BLaER1 (cell line): ENCODE results near the gene MMD.
"Not testable (repeated sequence)": the region's sequence is repeated elsewhere in the genome, so short reads cannot be mapped to it uniquely, and the experiment has no call there.

Source experiments
- H3K27ac ChIP-seq: shearing (Covaris generic); formaldehyde crosslinking; 2 replicates; pipeline ENCODE4 v1.8.1; 2022
- H3K27me3 ChIP-seq: shearing (Covaris generic); formaldehyde crosslinking; 2 replicates; pipeline ENCODE4 v1.8.1; 2022
- H3K36me3 ChIP-seq: shearing (Covaris generic); formaldehyde crosslinking; 2 replicates; pipeline ENCODE4 v1.8.1; 2022
- H3K4me1 ChIP-seq: shearing (Covaris generic); formaldehyde crosslinking; 2 replicates; pipeline ENCODE4 v1.8.1; 2022
- H3K4me2 ChIP-seq: shearing (Covaris generic); formaldehyde crosslinking; 2 replicates; pipeline ENCODE4 v1.8.1; 2022
- H3K4me3 ChIP-seq: shearing (Covaris generic); formaldehyde crosslinking; 2 replicates; pipeline ENCODE4 v1.8.1; 2022
- H3K9ac ChIP-seq: shearing (Covaris generic); formaldehyde crosslinking; 2 replicates; pipeline ENCODE4 v1.8.1; 2022
- H3K9me3 ChIP-seq: shearing (Covaris generic); formaldehyde crosslinking; 2 replicates; pipeline ENCODE4 v1.8.1; 2022
- H4K20me1 ChIP-seq: shearing (Covaris generic); formaldehyde crosslinking; 2 replicates; pipeline ENCODE4 v1.8.1; 2022
- Cebpa-rat ChIP-seq: shearing (Covaris generic); IDR thresholded peaks from 2 replicates; pipeline ENCODE4 v1.8.1; 2022

Gene MMD

GRCh38 chr17:55423535-55423934 is 1.9 kb upstream of the MMD start:
- H3K36me3 ChIP-seq = peaks cover 8% of the 10 kb centered on the region
- no peak overlapping the region for H3K27ac ChIP-seq
- no peaks in the 10 kb centered on the region for H3K27me3 ChIP-seq
- no peaks in the 10 kb centered on the region; the same call in 1 of the 2 replicates for H3K9me3 ChIP-seq
- 0 out of 2 replicates have a peak, but pooled peaks cover 3% of the 10 kb centered on the region for H4K20me1 ChIP-seq
- peaks cover 27% of the 10 kb centered on the region for H3K4me1 ChIP-seq
- H3K9ac ChIP-seq = no peak overlapping the region
- TF ChIP-seq Cebpa-rat = no peak
- no peak overlapping the region for H3K4me3 ChIP-seq
- H3K4me2 ChIP-seq = no peak overlapping the region

DNA sequence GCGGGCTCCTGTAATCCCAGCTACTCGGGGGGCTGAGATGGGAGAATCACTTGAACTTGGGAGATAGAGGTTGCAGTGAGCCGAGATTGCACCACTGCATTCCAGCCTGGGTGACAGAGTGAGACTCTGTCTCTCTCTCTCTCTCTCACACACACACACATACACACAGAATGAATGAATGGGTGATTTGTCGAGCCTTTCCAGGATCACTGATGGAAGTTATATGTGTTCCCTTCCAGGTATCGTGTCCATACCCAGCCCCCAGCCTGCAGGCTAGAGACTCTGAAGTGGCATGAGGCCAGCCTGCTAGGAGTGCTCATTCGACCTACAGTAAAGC is 1.2 kb upstream of the MMD start:
- not testable (repeated sequence) for H3K4me3 ChIP-seq, H3K9me3 ChIP-seq, H3K27me3 ChIP-seq, H3K4me2 ChIP-seq, H3K9ac ChIP-seq, H3K27ac ChIP-seq
- peaks cover 14% of the 10 kb centered on the region for H3K36me3 ChIP-seq
- peaks cover 32% of the 10 kb centered on the region for H3K4me1 ChIP-seq
- H4K20me1 ChIP-seq = 0 out of 2 replicates have a peak, but pooled peaks cover 11% of the 10 kb centered on the region

DNA sequence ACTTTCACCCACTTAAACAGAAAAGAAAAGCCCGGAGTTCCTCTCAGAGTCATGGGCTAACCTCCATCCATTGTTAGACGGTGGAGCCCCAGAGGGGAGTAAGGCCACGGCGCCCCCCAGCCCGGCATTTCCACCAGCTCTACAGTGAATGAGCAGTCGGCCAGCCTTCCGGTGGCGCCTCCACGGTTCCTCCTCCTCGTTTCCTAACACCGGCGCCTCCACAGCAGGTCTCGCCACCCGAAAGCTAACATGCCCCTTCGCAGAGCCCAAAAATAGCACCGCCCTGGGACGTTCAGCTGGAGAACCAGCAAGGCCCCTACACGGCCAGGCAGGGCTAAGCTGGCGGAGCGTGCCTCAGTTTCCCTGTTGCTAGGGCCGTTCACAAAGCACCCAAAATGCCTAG is 858 bp downstream of the MMD start:
- H3K27ac ChIP-seq = peak overlapping the region; percentile 91

DNA sequence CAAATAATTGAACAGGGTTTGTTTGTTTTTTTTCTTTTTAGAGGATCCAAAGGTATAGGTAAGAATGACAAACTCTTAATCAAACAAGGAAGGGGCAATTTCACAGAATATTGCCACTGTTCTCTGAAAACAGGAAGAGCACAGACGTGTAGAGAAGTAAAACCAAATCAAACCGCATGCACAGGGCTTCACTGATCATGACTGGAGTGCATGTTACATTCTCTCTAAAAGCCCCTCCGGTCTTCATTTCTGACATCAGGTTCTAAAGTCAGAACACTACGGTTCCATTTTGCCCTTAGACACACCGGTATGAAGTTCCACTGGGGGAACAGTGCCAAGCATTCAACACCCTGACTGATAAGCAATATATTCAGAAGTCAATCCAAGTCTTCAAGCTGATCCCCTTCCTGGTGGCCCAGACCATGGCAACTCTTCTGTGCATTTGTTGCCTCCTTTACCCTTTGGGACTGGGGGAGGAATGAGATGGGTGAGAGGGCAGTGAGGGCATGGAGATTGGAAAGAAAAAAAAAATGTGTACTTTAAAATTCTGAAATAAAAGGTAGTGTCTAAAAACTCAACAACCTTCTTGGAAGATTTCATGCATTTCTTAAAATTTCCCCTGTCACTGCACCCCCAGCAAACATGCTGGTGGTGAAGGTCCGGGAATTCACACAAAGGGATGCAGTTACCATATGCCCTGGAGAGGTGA is 1.4 kb downstream of the MMD start:
- Histone ChIP-seq H4K20me1 (peaks cover 36% of the 10 kb centered on the region), H3K9ac (peak overlapping the region; percentile 95), H3K27ac (peak overlapping the region; percentile 91), H3K27me3 (no peaks in the 10 kb centered on the region), H3K36me3 (peaks cover 33% of the 10 kb centered on the region), H3K4me1 (peaks cover 52% of the 10 kb centered on the region), H3K4me3 (peak overlapping the region; percentile 99), H3K9me3 (no peaks in the 10 kb centered on the region; the same call in 1 of the 2 replicates), H3K4me2 (peak overlapping the region; percentile 90)
- TF ChIP-seq Cebpa-rat = no peak

More for the DNA sequence above, 858 bp downstream of the MMD start:
- Histone ChIP-seq H4K20me1 (peaks cover 31% of the 10 kb centered on the region; the same call in 1 of the 2 replicates), H3K4me1 (peaks cover 52% of the 10 kb centered on the region), H3K4me3 (peak overlapping the region; percentile 99), H3K27me3 (no peaks in the 10 kb centered on the region), H3K4me2 (peak overlapping the region; percentile 90), H3K9me3 (no peaks in the 10 kb centered on the region; the same call in 1 of the 2 replicates), H3K36me3 (peaks cover 33% of the 10 kb centered on the region), H3K9ac (peak overlapping the region; percentile 95)
- no peak for TF ChIP-seq Cebpa-rat

DNA sequence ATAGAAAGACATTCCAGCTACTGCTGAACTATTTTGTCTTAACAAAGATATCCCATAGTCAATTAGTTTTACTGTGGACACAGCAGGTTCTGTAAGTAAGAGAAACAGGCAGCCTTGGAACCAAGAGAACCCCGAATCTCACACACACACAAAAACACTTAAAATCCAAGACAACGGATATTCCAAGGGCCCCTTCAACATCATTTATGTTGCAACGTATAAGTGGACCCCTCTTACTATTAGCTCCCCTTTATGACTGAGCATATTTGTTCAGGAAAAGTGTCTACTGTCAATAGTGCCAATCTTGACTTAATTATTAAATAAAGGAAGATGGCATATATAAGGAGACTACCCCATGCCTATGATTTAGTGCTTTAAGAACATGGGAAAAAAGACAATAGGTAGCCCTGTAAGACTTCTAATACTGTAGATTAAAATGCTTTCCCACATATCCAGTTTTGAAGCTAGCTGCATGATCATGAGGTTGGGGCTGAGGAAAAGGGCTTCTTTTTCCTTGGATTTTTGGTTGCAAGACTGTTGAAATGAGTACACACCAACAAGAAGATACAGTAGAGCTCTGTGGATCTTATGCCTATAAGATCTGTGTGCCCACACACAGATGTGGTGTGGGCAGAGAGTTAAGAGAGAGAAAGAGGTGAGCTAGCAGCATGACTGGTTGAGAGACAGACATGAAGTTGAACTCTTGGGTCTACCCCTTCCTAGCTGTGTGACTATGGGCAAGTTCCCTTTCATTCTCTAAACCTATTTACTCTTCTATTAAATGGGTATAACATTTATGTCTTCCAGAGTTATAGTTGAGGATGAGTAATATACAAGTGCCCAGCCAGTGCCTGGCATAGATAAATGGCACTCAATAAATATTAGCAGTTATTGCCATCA is 3.0 kb downstream of the MMD start:
- Histone ChIP-seq H3K36me3 (peaks cover 46% of the 10 kb centered on the region), H3K4me3 (no peak overlapping the region), H3K4me1 (peaks cover 52% of the 10 kb centered on the region), H3K27me3 (no peaks in the 10 kb centered on the region), H3K9me3 (no peaks in the 10 kb centered on the region; the same call in 1 of the 2 replicates), H3K27ac (no peak overlapping the region), H3K4me2 (peak overlapping the region; percentile 90; the same call in 1 of the 2 replicates), H4K20me1 (peaks cover 44% of the 10 kb centered on the region), H3K9ac (no peak overlapping the region)
- no peak for TF ChIP-seq Cebpa-rat

- Histone ChIP-seq H3K4me1 (peaks cover 52% of the 10 kb centered on the region), H3K27ac (no peak overlapping the region), H3K4me3 (no peak overlapping the region), H3K9me3 (no peaks in the 10 kb centered on the region; the same call in 1 of the 2 replicates), H3K4me2 (peak overlapping the region; percentile 43), H3K36me3 (peaks cover 56% of the 10 kb centered on the region), H4K20me1 (peaks cover 44% of the 10 kb centered on the region), H3K9ac (no peak overlapping the region), H3K27me3 (no peaks in the 10 kb centered on the region)
- no peak for TF ChIP-seq Cebpa-rat
Measured at GRCh38 chr17:55417411-55418268, 4.0 kb downstream of the MMD start.

GRCh38 chr17:55416470-55417052 is 5.1 kb downstream of the MMD start:
- H3K9ac ChIP-seq = no peak overlapping the region
- H3K4me2 ChIP-seq = peak overlapping the region; percentile 43
- peaks cover 67% of the 10 kb centered on the region for H3K36me3 ChIP-seq
- no peak overlapping the region for H3K27ac ChIP-seq
- H3K4me3 ChIP-seq = no peak overlapping the region
- H3K27me3 ChIP-seq = no peaks in the 10 kb centered on the region
- H3K9me3 ChIP-seq = no peaks in the 10 kb centered on the region; the same call in 1 of the 2 replicates
- TF ChIP-seq Cebpa-rat = no peak
- peaks cover 44% of the 10 kb centered on the region for H4K20me1 ChIP-seq
- H3K4me1 ChIP-seq = peaks cover 46% of the 10 kb centered on the region

- Histone ChIP-seq H3K9ac (no peak overlapping the region), H3K4me2 (peak overlapping the region; percentile 43), H3K36me3 (peaks cover 72% of the 10 kb centered on the region), H3K27ac (no peak overlapping the region), H3K4me3 (no peak overlapping the region), H3K9me3 (no peaks in the 10 kb centered on the region; the same call in 1 of the 2 replicates), H3K27me3 (no peaks in the 10 kb centered on the region), H4K20me1 (peaks cover 44% of the 10 kb centered on the region), H3K4me1 (peaks cover 46% of the 10 kb centered on the region)
- TF ChIP-seq Cebpa-rat = no peak
Measured at GRCh38 chr17:55416000-55416399, 5.6 kb downstream of the MMD start.

GRCh38 chr17:55414983-55415382 is 6.7 kb downstream of the MMD start:
- H3K4me2 ChIP-seq = no peak overlapping the region
- H3K9ac ChIP-seq = no peak overlapping the region
- H3K36me3 ChIP-seq = peaks cover 83% of the 10 kb centered on the region
- peaks cover 44% of the 10 kb centered on the region for H4K20me1 ChIP-seq
- no peaks in the 10 kb centered on the region; the same call in 1 of the 2 replicates for H3K9me3 ChIP-seq
- no peak for TF ChIP-seq Cebpa-rat
- H3K4me1 ChIP-seq = peaks cover 43% of the 10 kb centered on the region
- no peak overlapping the region for H3K4me3 ChIP-seq
- H3K27me3 ChIP-seq = no peaks in the 10 kb centered on the region
- H3K27ac ChIP-seq = no peak overlapping the region
